ENCODE measurements around the gene GYS1.

DNA sequence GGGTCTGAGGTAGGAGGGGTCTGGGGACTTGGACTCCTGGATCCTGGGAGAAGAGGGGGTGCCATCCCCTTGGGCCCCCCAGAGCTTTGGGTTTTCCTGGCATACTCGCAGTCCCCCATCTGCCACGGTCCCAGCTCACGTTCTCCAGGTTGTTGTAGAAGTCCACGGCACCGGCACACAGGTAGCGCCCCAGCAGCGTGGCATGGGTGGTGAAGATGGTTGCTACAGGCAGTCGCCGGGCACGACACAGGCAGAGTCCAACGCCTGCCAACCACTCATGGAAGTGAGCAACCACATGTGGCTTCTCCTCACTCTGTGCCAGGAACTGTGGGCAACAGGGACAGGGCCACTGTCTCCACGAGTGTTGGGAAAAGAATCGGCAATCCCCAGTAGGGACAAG lies 7.4 kb downstream of the GYS1 start:
- TF ChIP-seq POLR2AphosphoS5 (IDR thresholded peaks at IDR 0.05) (no peak), CTCF (IDR thresholded peaks at IDR 0.05) (no peak)

All from suprapubic skin (tissue), 3 donors.